HPDE6-E6E7 (cell line): ENCODE measurements around the gene SLC46A2.

ENCODE experiments used
- DNase-seq: peaks from one replicate; pipeline ENCODE4 v3.0.0; 2011; ENCODE audit warnings: missing footprints; ENCODE audit errors: extremely low spot score

The SLC46A2 gene

GRCh38 chr9:112858625-112859147 lies 32.0 kb downstream of the SLC46A2 start:
- DNase-seq = no peak

- no peak for DNase-seq
Observed at GRCh38 chr9:112858005-112858404, 32.7 kb downstream of the SLC46A2 start.

- no peak for DNase-seq
Observed at GRCh38 chr9:112856843-112857242, 33.8 kb downstream of the SLC46A2 start.

- DNase-seq = no peak
Observed at GRCh38 chr9:112856200-112856599, 34.5 kb downstream of the SLC46A2 start.

GRCh38 chr9:112854657-112855056 lies 36.0 kb downstream of the SLC46A2 start:
- DNase-seq = no peak

- no peak for DNase-seq
Observed at GRCh38 chr9:112853882-112854585, 36.6 kb downstream of the SLC46A2 start.

- no peak for DNase-seq
Observed at GRCh38 chr9:112852741-112853504, 37.8 kb downstream of the SLC46A2 start.

GRCh38 chr9:112850840-112851239 lies 39.8 kb downstream of the SLC46A2 start:
- no peak for DNase-seq

- DNase-seq = no peak
Observed at GRCh38 chr9:112849363-112849922, 41.2 kb downstream of the SLC46A2 start.

GRCh38 chr9:112848316-112849151 lies 42.1 kb downstream of the SLC46A2 start:
- no peak for DNase-seq

GRCh38 chr9:112846528-112847488 lies 43.9 kb downstream of the SLC46A2 start:
- no peak for DNase-seq

GRCh38 chr9:112844771-112845542 lies 45.7 kb downstream of the SLC46A2 start:
- peak; percentile 73 for DNase-seq

- no peak for DNase-seq
Observed at GRCh38 chr9:112842555-112842954, 48.1 kb downstream of the SLC46A2 start.

- no peak for DNase-seq
Observed at GRCh38 chr9:112841261-112841660, 49.4 kb downstream of the SLC46A2 start.

- DNase-seq = no peak
Observed at GRCh38 chr9:112839331-112839730, 51.3 kb downstream of the SLC46A2 start.

GRCh38 chr9:112838342-112838741 lies 52.3 kb downstream of the SLC46A2 start:
- DNase-seq = no peak

GRCh38 chr9:112836394-112836793 lies 54.3 kb downstream of the SLC46A2 start:
- no peak for DNase-seq

GRCh38 chr9:112833081-112833480 lies 57.6 kb downstream of the SLC46A2 start:
- DNase-seq = no peak

- no peak for DNase-seq
Observed at GRCh38 chr9:112831969-112832368, 58.7 kb downstream of the SLC46A2 start.
